Mammary epithelial cell (primary cell): ENCODE measurements around the gene HPX.

ENCODE experiments used
- CTCF ChIP-seq, 2 donors: IDR thresholded peaks in 1 of 2; conservative IDR thresholded peaks in 1 of 2; 2 replicates each; pipeline ENCODE4 v1.5.1; 2011 to 2012; ENCODE audit warnings: inconsistent platforms in 2 of 2, low read length in 2 of 2, mild to moderate bottlenecking in 2 of 2, control low read depth in 1 of 2, low read depth in 1 of 2; ENCODE audit not compliant: insufficient read depth in 1 of 2; ENCODE audit errors: extremely low read depth in 1 of 2
- EZH2 ChIP-seq: IDR thresholded peaks from 2 replicates; pipeline ENCODE4 v1.6.1; 2012; ENCODE audit warnings: low read length, inconsistent platforms, borderline replicate concordance

- no peak for TF ChIP-seq CTCF (conservative IDR thresholded peaks at IDR 0.05 in 1 of 2, IDR thresholded peaks at IDR 0.05 in 1 of 2; ENCODE audit: extremely low read depth in 1 of 2, insufficient read depth in 1 of 2, low read depth in 1 of 2, low read length in 2 of 2)
- TF ChIP-seq EZH2: no peak
Measured at GRCh38 chr11:6453152-6453551, 12.4 kb upstream of the HPX start.
